Activated naive CD4-positive, alpha-beta T cell treated with Interleukin-2 at 50 U/mL for 16 hours (primary cell): ENCODE data around the gene HMCN1.
"Not testable (repeated sequence)": the region's sequence is repeated elsewhere in the genome, so short reads cannot be mapped to it uniquely, and the experiment has no call there.

Experiments used
- DNase-seq: peaks from one replicate; pipeline ENCODE4 v3.0.0-alpha.2; 2020

HMCN1 gene

GRCh38 chr1:185860311-185860710 lies 126.1 kb downstream of the HMCN1 start:
- DNase-seq, result no peak

- DNase-seq, result no peak
These were observed 126.7 kb downstream of the HMCN1 start for GRCh38 chr1:185860859-185861258.

- no peak for DNase-seq
These were observed 127.4 kb downstream of the HMCN1 start for GRCh38 chr1:185861630-185862029.

- no peak for DNase-seq
These were observed 128.0 kb downstream of the HMCN1 start for GRCh38 chr1:185862235-185862634.

- DNase-seq, result no peak
These were observed 130.1 kb downstream of the HMCN1 start for GRCh38 chr1:185864331-185864730.

- no peak for DNase-seq
These were observed 130.8 kb downstream of the HMCN1 start for GRCh38 chr1:185864889-185865517.

- no peak for DNase-seq
These were observed 135.4 kb downstream of the HMCN1 start for GRCh38 chr1:185869590-185869989.

GRCh38 chr1:185871627-185872150 lies 137.5 kb downstream of the HMCN1 start:
- no peak for DNase-seq

GRCh38 chr1:185874246-185874645 lies 140.1 kb downstream of the HMCN1 start:
- no peak for DNase-seq

GRCh38 chr1:185880330-185880729 lies 146.1 kb downstream of the HMCN1 start:
- DNase-seq, result no peak

GRCh38 chr1:185880779-185881333 lies 146.7 kb downstream of the HMCN1 start:
- no peak for DNase-seq

GRCh38 chr1:185886046-185886445 lies 151.9 kb downstream of the HMCN1 start:
- no peak for DNase-seq

GRCh38 chr1:185886671-185887070 lies 152.5 kb downstream of the HMCN1 start:
- DNase-seq, result no peak

GRCh38 chr1:185892831-185893403 lies 158.7 kb downstream of the HMCN1 start:
- DNase-seq, result not testable (repeated sequence)

GRCh38 chr1:185894791-185895190 lies 160.6 kb downstream of the HMCN1 start:
- DNase-seq, result no peak

GRCh38 chr1:185895208-185895900 lies 161.2 kb downstream of the HMCN1 start:
- DNase-seq, result no peak

GRCh38 chr1:185896863-185897262 lies 162.7 kb downstream of the HMCN1 start:
- no peak for DNase-seq

- DNase-seq, result no peak
These were observed 172.0 kb downstream of the HMCN1 start for GRCh38 chr1:185906186-185906585.

GRCh38 chr1:185907246-185907645 lies 173.1 kb downstream of the HMCN1 start:
- DNase-seq, result no peak

- DNase-seq, result no peak
These were observed 177.8 kb downstream of the HMCN1 start for GRCh38 chr1:185911978-185912377.

GRCh38 chr1:185912504-185912903 lies 178.3 kb downstream of the HMCN1 start:
- DNase-seq, result no peak

GRCh38 chr1:185914089-185914488 lies 179.9 kb downstream of the HMCN1 start:
- DNase-seq, result no peak

GRCh38 chr1:185916861-185917260 lies 182.7 kb downstream of the HMCN1 start:
- DNase-seq, result no peak

GRCh38 chr1:185917646-185918045 lies 183.5 kb downstream of the HMCN1 start:
- no peak for DNase-seq
